ENCODE measurements around the gene TACR2. TPM values are rescaled to one million over a fixed set of nuclear protein-coding genes. Genes with fewer than 3 reads are reported as not detected.
A peak's percentile ranks its signal among the peaks of the same experiment; 100 is the strongest.

TACR2 gene
- total and polyA plus RNA-seq, 2 of the 13 experiments (the other 11 are each of a cell fraction or from before 2014, with no cell fraction given), result 0.04 TPM; not detected in 1

DNA sequence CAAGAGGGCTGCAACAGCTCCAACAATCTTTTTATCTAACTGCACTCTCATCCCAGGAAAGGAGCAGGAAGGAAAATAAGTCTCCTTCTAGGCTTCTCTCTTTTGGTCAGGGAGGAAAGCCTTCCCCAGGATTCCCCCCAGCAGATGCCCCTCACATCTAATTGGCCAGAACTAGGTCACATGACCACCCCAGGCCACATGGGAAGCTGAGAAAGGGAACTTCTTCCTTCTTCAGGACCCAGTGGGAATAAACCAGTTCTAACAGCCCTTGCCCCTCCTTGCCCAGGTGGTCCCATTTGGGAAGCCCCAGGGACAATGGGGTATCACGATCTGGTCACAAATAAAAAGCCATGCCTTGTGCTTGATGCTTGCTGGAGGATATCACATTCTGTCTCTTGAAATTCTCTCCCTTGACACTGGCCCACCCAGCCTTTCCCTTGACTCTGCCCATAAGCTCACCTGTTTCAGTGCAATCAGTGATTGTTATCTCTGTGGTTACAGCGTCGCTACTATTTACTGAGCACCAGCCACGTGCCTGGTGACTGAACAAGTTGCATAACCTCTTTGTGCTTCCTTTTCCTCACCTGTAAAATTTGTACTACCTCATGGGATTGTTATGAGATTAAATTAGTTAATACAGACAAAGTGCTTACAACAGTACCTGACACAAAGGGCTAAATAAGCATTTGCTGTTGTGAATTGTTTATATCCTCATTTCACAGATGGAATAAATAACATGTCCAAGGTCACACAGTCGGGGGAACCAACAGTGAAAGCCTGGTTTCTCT lies 9.0 kb upstream of the TACR2 start (continued):
- TF ChIP-seq ZC3H13 (CRISPR knock-in tag; IDR thresholded peaks at IDR 0.05), result no peak
- TF ChIP-seq, protein P1, sequence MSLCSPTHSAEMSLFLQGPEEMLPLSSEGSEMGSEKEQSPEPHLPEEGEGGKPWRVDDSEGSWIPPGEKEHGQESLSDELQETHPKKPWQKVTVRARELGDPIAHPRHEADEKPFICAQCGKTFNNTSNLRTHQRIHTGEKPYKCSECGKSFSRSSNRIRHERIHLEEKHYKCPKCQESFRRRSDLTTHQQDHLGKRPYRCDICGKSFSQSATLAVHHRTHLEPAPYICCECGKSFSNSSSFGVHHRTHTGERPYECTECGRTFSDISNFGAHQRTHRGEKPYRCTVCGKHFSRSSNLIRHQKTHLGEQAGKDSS (CRISPR knock-in tag; IDR thresholded peaks at IDR 0.05; ENCODE audit: borderline replicate concordance, low read depth), result peak; percentile 75; the same call in 1 of the 2 replicates
- TF ChIP-seq MEF2D (CRISPR knock-in tag; IDR thresholded peaks at IDR 0.05), result no peak
- no peak for TF ChIP-seq ZNF136 (CRISPR knock-in tag; IDR thresholded peaks at IDR 0.05; ENCODE audit: low read depth)
- TF ChIP-seq, protein P2, sequence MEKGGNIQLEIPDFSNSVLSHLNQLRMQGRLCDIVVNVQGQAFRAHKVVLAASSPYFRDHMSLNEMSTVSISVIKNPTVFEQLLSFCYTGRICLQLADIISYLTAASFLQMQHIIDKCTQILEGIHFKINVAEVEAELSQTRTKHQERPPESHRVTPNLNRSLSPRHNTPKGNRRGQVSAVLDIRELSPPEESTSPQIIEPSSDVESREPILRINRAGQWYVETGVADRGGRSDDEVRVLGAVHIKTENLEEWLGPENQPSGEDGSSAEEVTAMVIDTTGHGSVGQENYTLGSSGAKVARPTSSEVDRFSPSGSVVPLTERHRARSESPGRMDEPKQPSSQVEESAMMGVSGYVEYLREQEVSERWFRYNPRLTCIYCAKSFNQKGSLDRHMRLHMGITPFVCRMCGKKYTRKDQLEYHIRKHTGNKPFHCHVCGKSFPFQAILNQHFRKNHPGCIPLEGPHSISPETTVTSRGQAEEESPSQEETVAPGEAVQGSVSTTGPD (CRISPR knock-in tag; IDR thresholded peaks at IDR 0.05), result no peak
- no peak for TF ChIP-seq RORA (CRISPR knock-in tag; IDR thresholded peaks at IDR 0.05)
- TF ChIP-seq ZNF451 (CRISPR knock-in tag; IDR thresholded peaks at IDR 0.05), result no peak
- TF ChIP-seq KDM3A (CRISPR knock-in tag; IDR thresholded peaks at IDR 0.05; ENCODE audit: low read depth), result peak; percentile 80; the same call in 1 of the 2 replicates
- TF ChIP-seq, protein P3, sequence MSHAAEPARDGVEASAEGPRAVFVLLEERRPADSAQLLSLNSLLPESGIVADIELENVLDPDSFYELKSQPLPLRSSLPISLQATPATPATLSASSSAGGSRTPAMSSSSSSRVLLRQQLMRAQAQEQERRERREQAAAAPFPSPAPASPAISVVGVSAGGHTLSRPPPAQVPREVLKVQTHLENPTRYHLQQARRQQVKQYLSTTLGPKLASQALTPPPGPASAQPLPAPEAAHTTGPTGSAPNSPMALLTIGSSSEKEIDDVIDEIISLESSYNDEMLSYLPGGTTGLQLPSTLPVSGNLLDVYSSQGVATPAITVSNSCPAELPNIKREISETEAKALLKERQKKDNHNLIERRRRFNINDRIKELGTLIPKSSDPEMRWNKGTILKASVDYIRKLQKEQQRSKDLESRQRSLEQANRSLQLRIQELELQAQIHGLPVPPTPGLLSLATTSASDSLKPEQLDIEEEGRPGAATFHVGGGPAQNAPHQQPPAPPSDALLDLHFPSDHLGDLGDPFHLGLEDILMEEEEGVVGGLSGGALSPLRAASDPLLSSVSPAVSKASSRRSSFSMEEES (CRISPR knock-in tag; IDR thresholded peaks at IDR 0.05), result peak; percentile 97
- peak; percentile 97 for TF ChIP-seq CBFB (CRISPR knock-in tag; IDR thresholded peaks at IDR 0.05)
- no peak for TF ChIP-seq ZFP41 (CRISPR knock-in tag; IDR thresholded peaks at IDR 0.05; ENCODE audit: borderline replicate concordance)
- TF ChIP-seq, protein P4, sequence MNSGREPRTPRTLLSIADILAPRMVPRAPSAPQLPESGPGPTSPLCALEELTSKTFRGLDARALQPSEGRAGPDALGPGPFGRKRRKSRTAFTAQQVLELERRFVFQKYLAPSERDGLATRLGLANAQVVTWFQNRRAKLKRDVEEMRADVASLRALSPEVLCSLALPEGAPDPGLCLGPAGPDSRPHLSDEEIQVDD (CRISPR knock-in tag; IDR thresholded peaks at IDR 0.05; ENCODE audit: borderline replicate concordance), result no peak
- no peak for TF ChIP-seq NONO (IDR thresholded peaks at IDR 0.05)
- TF ChIP-seq NONO (CRISPR knock-in tag; conservative IDR thresholded peaks at IDR 0.05), result peak; percentile 76
- TF ChIP-seq, protein P5, sequence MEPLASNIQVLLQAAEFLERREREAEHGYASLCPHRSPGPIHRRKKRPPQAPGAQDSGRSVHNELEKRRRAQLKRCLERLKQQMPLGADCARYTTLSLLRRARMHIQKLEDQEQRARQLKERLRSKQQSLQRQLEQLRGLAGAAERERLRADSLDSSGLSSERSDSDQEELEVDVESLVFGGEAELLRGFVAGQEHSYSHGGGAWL (CRISPR knock-in tag; IDR thresholded peaks at IDR 0.05), result 0 out of 2 replicates have a peak, but pooled peaks have one; percentile 20
- TF ChIP-seq NCOA1 (CRISPR knock-in tag; IDR thresholded peaks at IDR 0.05), result no peak
- no peak for TF ChIP-seq ZNF660 (CRISPR knock-in tag; IDR thresholded peaks at IDR 0.05; ENCODE audit: borderline replicate concordance, low read depth)
- TF ChIP-seq, protein P6, sequence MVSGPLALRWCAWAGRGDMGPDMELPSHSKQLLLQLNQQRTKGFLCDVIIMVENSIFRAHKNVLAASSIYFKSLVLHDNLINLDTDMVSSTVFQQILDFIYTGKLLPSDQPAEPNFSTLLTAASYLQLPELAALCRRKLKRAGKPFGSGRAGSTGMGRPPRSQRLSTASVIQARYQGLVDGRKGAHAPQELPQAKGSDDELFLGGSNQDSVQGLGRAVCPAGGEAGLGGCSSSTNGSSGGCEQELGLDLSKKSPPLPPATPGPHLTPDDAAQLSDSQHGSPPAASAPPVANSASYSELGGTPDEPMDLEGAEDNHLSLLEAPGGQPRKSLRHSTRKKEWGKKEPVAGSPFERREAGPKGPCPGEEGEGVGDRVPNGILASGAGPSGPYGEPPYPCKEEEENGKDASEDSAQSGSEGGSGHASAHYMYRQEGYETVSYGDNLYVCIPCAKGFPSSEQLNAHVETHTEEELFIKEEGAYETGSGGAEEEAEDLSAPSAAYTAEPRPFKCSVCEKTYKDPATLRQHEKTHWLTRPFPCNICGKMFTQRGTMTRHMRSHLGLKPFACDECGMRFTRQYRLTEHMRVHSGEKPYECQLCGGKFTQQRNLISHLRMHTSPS (CRISPR knock-in tag; IDR thresholded peaks at IDR 0.05; ENCODE audit: low read depth), result no peak
- TF ChIP-seq SIX1 (CRISPR knock-in tag; IDR thresholded peaks at IDR 0.05; ENCODE audit: borderline replicate concordance), result no peak
- TF ChIP-seq ZNF883 (CRISPR knock-in tag; IDR thresholded peaks at IDR 0.05; ENCODE audit: not compliant biosample characterization), result no peak
- TF ChIP-seq ZNF616 (CRISPR knock-in tag; IDR thresholded peaks at IDR 0.05; ENCODE audit: low read depth), result no peak
- peak; percentile 37; the same call in 1 of the 2 replicates for TF ChIP-seq ZNF816 (CRISPR knock-in tag; IDR thresholded peaks at IDR 0.05; ENCODE audit: borderline replicate concordance)

Measured in HepG2 (cell line).